SU-DHL-6 (cell line): Measurements from ENCODE around the gene TACC3.

Experiments used
- H2AFZ ChIP-seq: fragments of 200-600 bp; sonication (generic); 2 replicates; pipeline ENCODE4 v1.6.1; 2014; ENCODE audit warnings: low read depth, mild to moderate bottlenecking, moderate library complexity, mixed read lengths, antibody characterized with exemption, low read length; ENCODE audit not compliant: severe bottlenecking
- H3F3A ChIP-seq: fragments of 200-600 bp; shearing (Covaris generic); 2 replicates; pipeline ENCODE4 v1.6.0; 2016; ENCODE audit warnings: antibody characterized with exemption, mild to moderate bottlenecking; ENCODE audit not compliant: insufficient read depth
- H3K27ac ChIP-seq: fragments of 200-600 bp; sonication (generic); 2 replicates; pipeline ENCODE4 v1.5.1; 2016; ENCODE audit warnings: low read depth, mild to moderate bottlenecking, low read length, moderate library complexity, mixed read lengths
- H3K27me3 ChIP-seq: fragments of 200-600 bp; sonication (generic), shearing (Covaris generic); 2 replicates; pipeline ENCODE4 v1.6.0; 2014; ENCODE audit warnings: mild to moderate bottlenecking, low read length
- H3K36me3 ChIP-seq: fragments of 200-600 bp; sonication (generic); 2 replicates; pipeline ENCODE4 v1.6.1; 2014; ENCODE audit warnings: mild to moderate bottlenecking, low read length, mixed read lengths
- H3K4me2 ChIP-seq: fragments of 300-600, 200-600 bp; shearing (Covaris generic), sonication (generic); 2 replicates; pipeline ENCODE4 v1.6.0; 2014; ENCODE audit warnings: low read length, low read depth, mild to moderate bottlenecking; ENCODE audit not compliant: poor library complexity, severe bottlenecking
- H3K4me3 ChIP-seq: fragments of 200-600 bp; sonication (generic); 2 replicates; pipeline ENCODE4 v1.5.1; 2014; ENCODE audit warnings: antibody characterized with exemption, low read length, mild to moderate bottlenecking, mixed read lengths; ENCODE audit not compliant: insufficient read depth, poor library complexity, severe bottlenecking
- H3K79me2 ChIP-seq: fragments of 200-600 bp; sonication (generic); 2 replicates; pipeline ENCODE4 v1.6.1; 2014; ENCODE audit warnings: mild to moderate bottlenecking, low read length, moderate library complexity; ENCODE audit not compliant: insufficient read depth
- H3K9ac ChIP-seq: fragments of 200-600 bp; sonication (generic); 2 replicates; pipeline ENCODE4 v1.7.0; 2014; ENCODE audit warnings: mild to moderate bottlenecking, low read length
- H3K9me2 ChIP-seq: fragments of 200-600 bp; sonication (generic); replicated peaks from 2 replicates; pipeline ENCODE4 v1.6.1; 2014; ENCODE audit warnings: low read length; ENCODE audit not compliant: insufficient read depth
- H3K9me3 ChIP-seq: fragments of 200-600 bp; sonication (generic); 2 replicates; pipeline ENCODE4 v1.6.1; 2014; ENCODE audit warnings: low read length, mixed read lengths; ENCODE audit not compliant: insufficient read depth
- H4K20me1 ChIP-seq: fragments of 200-600 bp; sonication (generic); 2 replicates; pipeline ENCODE4 v1.6.1; 2014; ENCODE audit warnings: low read depth, mild to moderate bottlenecking, antibody characterized with exemption, low read length, moderate library complexity, mixed read lengths
- CTCF ChIP-seq: fragments of 200-600 bp; sonication (generic); IDR thresholded peaks from one replicate; pipeline ENCODE4 v1.5.1; 2017; ENCODE audit warnings: antibody characterized with exemption, mild to moderate bottlenecking, low read length, moderate library complexity; ENCODE audit not compliant: insufficient read depth, poor library complexity, severe bottlenecking
- EZH2phosphoT487 ChIP-seq: fragments of 200-600 bp; sonication (generic), shearing (Covaris generic); conservative IDR thresholded peaks from 2 replicates; pipeline ENCODE4 v1.6.1; 2018; ENCODE audit warnings: mild to moderate bottlenecking, antibody characterized with exemption, low read length, moderate library complexity, mixed read lengths

TACC3 gene

DNA sequence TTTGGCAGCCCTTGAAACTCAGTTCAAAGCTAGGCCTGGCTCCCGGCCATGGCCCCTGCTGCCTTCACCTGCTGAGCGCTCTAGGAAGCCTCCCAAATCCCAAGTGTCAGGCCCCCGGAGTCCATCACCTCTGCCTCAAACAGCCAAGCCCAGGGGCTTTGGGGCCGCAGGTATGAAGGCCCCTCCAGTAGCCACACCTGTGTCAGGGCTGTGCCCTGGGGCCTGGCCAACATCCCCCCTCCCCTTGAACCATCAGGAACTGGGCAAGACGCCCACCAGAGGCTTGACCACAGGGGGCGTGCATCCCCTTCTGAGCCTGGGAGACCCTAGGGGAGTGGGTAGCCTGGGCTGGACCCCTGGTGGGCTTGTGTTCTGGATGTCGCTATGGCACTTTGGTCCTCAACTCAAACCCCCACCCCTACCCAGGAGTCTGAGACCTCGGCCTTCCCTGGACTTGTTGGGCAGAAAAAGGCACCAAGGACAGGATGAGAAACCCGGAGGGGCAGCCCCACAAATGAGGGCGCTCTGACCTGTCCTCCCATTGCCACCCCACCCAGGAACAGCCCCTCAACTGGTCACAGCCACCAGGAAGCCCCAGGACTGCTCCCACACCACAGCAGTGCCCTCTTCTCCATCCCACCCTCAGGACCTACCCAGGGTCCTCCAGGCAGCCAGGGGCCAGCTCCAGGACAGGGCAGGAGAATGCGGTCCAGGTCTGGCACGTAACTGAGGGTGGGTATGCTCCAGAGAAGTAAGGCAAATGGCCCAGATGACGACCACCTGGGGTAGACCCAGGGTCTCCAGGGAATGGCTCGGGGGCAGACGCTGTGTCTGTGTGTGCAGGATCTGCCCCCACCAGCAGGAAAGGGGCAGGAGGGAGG lies 5.0 kb upstream of the TACC3 start:
- Histone ChIP-seq H3K9me2 (no peaks in the 10 kb centered on the region), H3K36me3 (no peaks in the 10 kb centered on the region; the same call in 1 of the 2 replicates), H3K9ac (no peak overlapping the region), H3K27me3 (no peaks in the 10 kb centered on the region), H3F3A (peaks cover 47% of the 10 kb centered on the region), H3K27ac (peak overlapping the region; percentile 90), H3K4me2 (peak overlapping the region; percentile 96), H2AFZ (no peak overlapping the region), H3K9me3 (no peaks in the 10 kb centered on the region), H3K4me3 (no peak overlapping the region), H3K79me2 (peaks cover 44% of the 10 kb centered on the region), H4K20me1 (peaks cover 5% of the 10 kb centered on the region; the same call in 1 of the 2 replicates)
- TF ChIP-seq EZH2phosphoT487 (no peak), CTCF (no peak)

- Histone ChIP-seq H3K9ac (no peak overlapping the region), H4K20me1 (peaks cover 5% of the 10 kb centered on the region; the same call in 1 of the 2 replicates), H3F3A (peaks cover 47% of the 10 kb centered on the region), H3K27me3 (no peaks in the 10 kb centered on the region), H3K79me2 (peaks cover 47% of the 10 kb centered on the region), H3K9me2 (no peaks in the 10 kb centered on the region), H3K4me2 (no peak overlapping the region), H2AFZ (no peak overlapping the region), H3K4me3 (no peak overlapping the region), H3K9me3 (no peaks in the 10 kb centered on the region), H3K36me3 (no peaks in the 10 kb centered on the region; the same call in 1 of the 2 replicates), H3K27ac (peak overlapping the region; percentile 85)
- TF ChIP-seq CTCF = no peak
- TF ChIP-seq EZH2phosphoT487 = no peak
Observed at GRCh38 chr4:1717129-1718094, 3.9 kb upstream of the TACC3 start.

DNA sequence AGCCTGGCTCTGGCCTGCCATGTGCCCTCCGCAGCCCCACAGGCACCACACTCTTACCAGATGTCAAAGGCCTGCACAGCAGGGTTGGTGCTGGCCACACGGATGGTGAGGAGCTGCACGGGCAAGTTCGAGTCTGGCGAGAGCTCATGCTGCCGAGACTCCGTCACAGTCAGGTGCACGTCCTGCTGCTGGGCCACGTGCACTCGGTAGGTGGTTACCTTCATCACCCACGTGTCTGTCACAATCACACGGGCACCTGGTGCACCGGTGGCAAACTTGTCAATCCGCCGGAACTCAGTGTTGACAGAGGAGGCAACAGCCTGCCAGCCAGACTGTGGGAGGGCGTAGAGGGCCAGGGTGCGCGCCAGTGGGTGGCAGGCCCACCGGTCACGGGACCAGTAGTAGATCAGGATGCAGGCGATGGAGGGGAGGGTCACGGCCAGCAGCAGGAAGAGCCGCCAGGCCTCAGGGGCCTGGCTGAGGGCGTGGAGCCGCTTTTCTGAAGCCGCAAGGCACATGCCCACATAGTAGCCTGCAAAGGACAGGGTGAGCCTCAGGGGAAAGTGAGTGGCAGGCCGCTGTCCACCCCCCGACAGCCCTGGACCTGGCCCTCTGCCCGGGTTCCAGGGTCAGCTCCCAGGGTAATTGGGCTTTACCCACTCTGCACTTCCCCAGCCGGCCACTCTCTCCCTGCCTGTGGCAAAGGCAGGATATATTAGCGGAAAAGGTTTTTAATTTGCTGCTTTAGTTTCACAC lies 3.0 kb upstream of the TACC3 start:
- no peak overlapping the region for H3K4me3 ChIP-seq
- H3F3A ChIP-seq = peaks cover 56% of the 10 kb centered on the region
- TF ChIP-seq CTCF = no peak
- TF ChIP-seq EZH2phosphoT487 = no peak
- H2AFZ ChIP-seq = no peak overlapping the region
- no peaks in the 10 kb centered on the region for H3K27me3 ChIP-seq
- peak overlapping the region; percentile 85 for H3K27ac ChIP-seq
- no peaks in the 10 kb centered on the region for H3K9me3 ChIP-seq
- H3K4me2 ChIP-seq = peak overlapping the region; percentile 19
- H3K36me3 ChIP-seq = no peaks in the 10 kb centered on the region; the same call in 1 of the 2 replicates
- H3K9me2 ChIP-seq = no peaks in the 10 kb centered on the region
- peaks cover 45% of the 10 kb centered on the region for H3K79me2 ChIP-seq
- H3K9ac ChIP-seq = no peak overlapping the region
- H4K20me1 ChIP-seq = peaks cover 5% of the 10 kb centered on the region; the same call in 1 of the 2 replicates
